ENCODE data around the gene MAGEA2. TPM values are rescaled to one million over a fixed set of nuclear protein-coding genes. Genes with fewer than 3 reads are reported as not detected.
"Not testable (repeated sequence)": the region's sequence is repeated elsewhere in the genome, so short reads cannot be mapped to it uniquely, and the experiment has no call there.

Gene MAGEA2
- total RNA-seq, 4 donors from 2014 or later = not detected

- TF ChIP-seq POLR2AphosphoS5 (IDR thresholded peaks at IDR 0.05) (no peak), CTCF (IDR thresholded peaks at IDR 0.05) (no peak), EP300 (IDR thresholded peaks at IDR 0.05) (no peak), POLR2A (IDR thresholded peaks at IDR 0.05) (no peak)
- Histone ChIP-seq H3K27me3 (no peaks in the 10 kb centered on the region), H3K9me3 (no peaks in the 10 kb centered on the region), H3K36me3 (no peaks in the 10 kb centered on the region), H3K27ac (no peak overlapping the region), H3K4me3 (no peak overlapping the region), H3K4me1 (no peaks in the 10 kb centered on the region)
- 69 to 73% methylated on average over 2 to 4 of the region's 7 CpGs for WGBS, 2 donors (ENCODE audit: low coverage in 1 of 2)
- no peak for ATAC-seq
Observed at GRCh38 chrX:152725409-152725808, 28.2 kb downstream of the MAGEA2 start.

- not testable (repeated sequence) for ATAC-seq, H3K4me3 ChIP-seq, H3K27me3 ChIP-seq, H3K27ac ChIP-seq, H3K4me1 ChIP-seq, H3K9me3 ChIP-seq, H3K36me3 ChIP-seq
- no CpG with 5 or more reads among the region's 35 CpGs for WGBS, 2 donors (ENCODE audit: low coverage in 1 of 2)
Observed at GRCh38 chrX:152713815-152714787, 39.5 kb downstream of the MAGEA2 start, which contains the start of gene MAGEA2B. TSS of gene MAGEA2B (plus strand) at chrX:152714628. CDS start at chrX:152717107, 2,479 bp downstream.

GRCh38 chrX:152713195-152713594, 40.4 kb downstream of the MAGEA2 start:
- H3K4me3 ChIP-seq, H3K9me3 ChIP-seq, H3K4me1 ChIP-seq, H3K36me3 ChIP-seq, ATAC-seq, H3K27me3 ChIP-seq, H3K27ac ChIP-seq: not testable (repeated sequence)
- no CpG with 5 or more reads among the region's 5 CpGs for WGBS, 2 donors (ENCODE audit: low coverage in 1 of 2)

GRCh38 chrX:152709173-152709572, 44.5 kb downstream of the MAGEA2 start, which contains the start of gene CSAG2:
TSS of gene CSAG2 (minus strand) at chrX:152709273. CDS start at chrX:152709112, 161 bp downstream.
- H3K27ac ChIP-seq, H3K4me3 ChIP-seq, H3K36me3 ChIP-seq, ATAC-seq, H3K9me3 ChIP-seq, H3K4me1 ChIP-seq, H3K27me3 ChIP-seq: not testable (repeated sequence)
- no CpG with 5 or more reads among the region's 2 CpGs for WGBS, 2 donors (ENCODE audit: low coverage in 1 of 2)

- H3K27ac ChIP-seq, ATAC-seq, H3K9me3 ChIP-seq, H3K27me3 ChIP-seq, H3K4me3 ChIP-seq, H3K4me1 ChIP-seq, H3K36me3 ChIP-seq: not testable (repeated sequence)
- WGBS, 2 donors (ENCODE audit: low coverage in 1 of 2) = 40% methylated on average over 1 of the region's 7 CpGs; no CpG with 5 or more reads in 1 of the 2 donors
Observed at GRCh38 chrX:152706500-152706899, 47.1 kb downstream of the MAGEA2 start.

GRCh38 chrX:152700390-152700789, 53.3 kb downstream of the MAGEA2 start:
- not testable (repeated sequence) for H3K9me3 ChIP-seq, H3K27me3 ChIP-seq, H3K4me3 ChIP-seq, H3K27ac ChIP-seq, ATAC-seq, H3K4me1 ChIP-seq, H3K36me3 ChIP-seq
- 100% methylated on average over 3 of the region's 5 CpGs; no CpG with 5 or more reads in 1 of the 2 donors for WGBS, 2 donors (ENCODE audit: low coverage in 1 of 2)

Other genes starting within 250 kb of the MAGEA2 start
- under 1 TPM in 1 of 4 donors, not detected in 3; 0.07 TPM for gene GABRQ, start 115.9 kb downstream of the MAGEA2 start, total RNA-seq
- gene MAGEA3, start 55.0 kb downstream of the MAGEA2 start, total RNA-seq = not detected
- gene CSAG2, start 44.6 kb downstream of the MAGEA2 start, total RNA-seq = not detected
- not detected for gene MAGEA2B, start 39.2 kb downstream of the MAGEA2 start, total RNA-seq
- gene CSAG1, start 20.1 kb downstream of the MAGEA2 start, total RNA-seq = not detected
- not detected for gene MAGEA12, start 20.1 kb downstream of the MAGEA2 start, total RNA-seq
- gene CSAG3, start 5.4 kb upstream of the MAGEA2 start, total RNA-seq = not detected
- not detected for gene MAGEA6, start 15.8 kb upstream of the MAGEA2 start, total RNA-seq
- 10 to 100 TPM; 53.0 to 75.2 (median 60.3) TPM for gene CETN2, start 76.9 kb upstream of the MAGEA2 start, total RNA-seq
- 10 to 100 TPM in 3 of 4 donors, 1 to 10 TPM in 1; 3.7 to 14.2 (median 10.8) TPM for gene NSDHL, start 77.2 kb upstream of the MAGEA2 start, total RNA-seq
- 10 to 100 TPM in 1 of 4 donors, 1 to 10 TPM in 3; 2.7 to 13.7 (median 3.6) TPM for gene ZNF185, start 144.2 kb upstream of the MAGEA2 start, total RNA-seq
- not detected for gene PNMA5, start 240.3 kb upstream of the MAGEA2 start, total RNA-seq